PC-9 (cell line): ENCODE measurements around the gene ULK1. TPM values are rescaled to one million over a fixed set of nuclear protein-coding genes. Genes with fewer than 3 reads are reported as not detected.

Experiments
- BruUV-seq: library from RNA; stranded (reverse); fragments of 400-500 nt; replicated peaks from 2 replicates; lab custom pipeline; 2021; lab: Mats Ljungman, UMichigan
- CTCF ChIA-PET: fragments of 300-600 bp; sonication (Branson Sonifier 250); formaldehyde crosslinking; loops from one replicate; lab custom pipeline; 2022; ENCODE audit warnings: antibody characterized with exemption; lab: Charles Lee
- POLR2A ChIA-PET: fragments of 300-600 bp; sonication (Branson Sonifier 250); formaldehyde crosslinking; loops from one replicate; lab custom pipeline; 2022; ENCODE audit warnings: antibody characterized with exemption; ENCODE audit not compliant: unreplicated experiment; lab: Charles Lee
- DNase-seq, 2 experiments: peaks; one replicate each; pipeline versions ENCODE4 v3.0.0 to v3.0.0-alpha.2; 2015 to 2022; ENCODE audit warnings: mixed read lengths in 1 of 2
- H2AFZ ChIP-seq: fragments of 200-600 bp; sonication (generic); 2 replicates; pipeline ENCODE4 v1.8.1; 2017; ENCODE audit warnings: antibody characterized with exemption
- H3F3A ChIP-seq: fragments of 200-600 bp; sonication (generic); 2 replicates; pipeline ENCODE4 v1.8.1; 2017; ENCODE audit warnings: antibody characterized with exemption, mild to moderate bottlenecking, low read depth; ENCODE audit not compliant: insufficient read depth
- H3K27ac ChIP-seq: fragments of 200-600 bp; sonication (generic); 2 replicates; pipeline ENCODE4 v1.6.1; 2016; ENCODE audit warnings: mixed run types
- H3K27me3 ChIP-seq: fragments of 200-600 bp; sonication (generic); 2 replicates; pipeline ENCODE4 v1.6.1; 2016; ENCODE audit warnings: low read depth, mixed run types; ENCODE audit not compliant: insufficient read depth
- H3K36me3 ChIP-seq: fragments of 200-600 bp; sonication (generic); 2 replicates; pipeline ENCODE4 v1.6.1; 2016; ENCODE audit warnings: low read depth, mixed run types
- H3K4me1 ChIP-seq: fragments of 200-600 bp; sonication (generic); replicated peaks from 2 replicates; pipeline ENCODE4 v1.6.1; 2016; ENCODE audit warnings: mixed run types; ENCODE audit not compliant: insufficient read depth
- H3K4me2 ChIP-seq: fragments of 200-600 bp; sonication (generic); 2 replicates; pipeline ENCODE4 v1.6.1; 2017; ENCODE audit warnings: mixed run types
- H3K4me3 ChIP-seq: fragments of 200-600 bp; sonication (generic); 2 replicates; pipeline ENCODE4 v1.6.1; 2016; ENCODE audit warnings: mixed run types
- H3K79me2 ChIP-seq: fragments of 200-600 bp; sonication (generic); 2 replicates; pipeline ENCODE4 v1.6.1; 2017; ENCODE audit warnings: low read depth, mixed run types
- H3K9me2 ChIP-seq: fragments of 200-600 bp; sonication (generic); 2 replicates; pipeline ENCODE4 v1.8.1; 2017; ENCODE audit warnings: mild to moderate bottlenecking; ENCODE audit not compliant: insufficient read depth
- H3K9me3 ChIP-seq: fragments of 200-600 bp; sonication (generic); 2 replicates; pipeline ENCODE4 v1.8.1; 2016; ENCODE audit warnings: low read depth; ENCODE audit not compliant: insufficient read depth
- H4K20me1 ChIP-seq: fragments of 200-600 bp; sonication (generic); 2 replicates; pipeline ENCODE4 v1.8.1; 2017; ENCODE audit not compliant: insufficient read depth
- EZH2 ChIP-seq: fragments of 200-600 bp; sonication (generic); IDR thresholded peaks from 2 replicates; pipeline ENCODE4 v1.8.0; 2017; ENCODE audit warnings: antibody characterized with exemption, low read depth
- intact Hi-C: fragments of 100-400 bp; cut with micrococcal nuclease; formaldehyde crosslinking; loops from one replicate; pipeline ENCODE4 v1.10.0; 2022; ENCODE audit not compliant: unreplicated experiment
- total RNA-seq: library from RNA; stranded (reverse); gene quantifications from 2 replicates; pipeline ENCODE4 v1.2.3, GENCODE V29; 2021
- TF ChIP-seq, protein P1 (sequence below): fragments of 200-600 bp; sonication (generic); conservative IDR thresholded peaks from 2 replicates; pipeline ENCODE4 v1.6.1; 2017; ENCODE audit warnings: mixed run types, antibody characterized with exemption, mild to moderate bottlenecking, moderate library complexity

ULK1 gene
- total RNA-seq, 1 experiment from 2014 or later: 70.5 TPM

DNA sequence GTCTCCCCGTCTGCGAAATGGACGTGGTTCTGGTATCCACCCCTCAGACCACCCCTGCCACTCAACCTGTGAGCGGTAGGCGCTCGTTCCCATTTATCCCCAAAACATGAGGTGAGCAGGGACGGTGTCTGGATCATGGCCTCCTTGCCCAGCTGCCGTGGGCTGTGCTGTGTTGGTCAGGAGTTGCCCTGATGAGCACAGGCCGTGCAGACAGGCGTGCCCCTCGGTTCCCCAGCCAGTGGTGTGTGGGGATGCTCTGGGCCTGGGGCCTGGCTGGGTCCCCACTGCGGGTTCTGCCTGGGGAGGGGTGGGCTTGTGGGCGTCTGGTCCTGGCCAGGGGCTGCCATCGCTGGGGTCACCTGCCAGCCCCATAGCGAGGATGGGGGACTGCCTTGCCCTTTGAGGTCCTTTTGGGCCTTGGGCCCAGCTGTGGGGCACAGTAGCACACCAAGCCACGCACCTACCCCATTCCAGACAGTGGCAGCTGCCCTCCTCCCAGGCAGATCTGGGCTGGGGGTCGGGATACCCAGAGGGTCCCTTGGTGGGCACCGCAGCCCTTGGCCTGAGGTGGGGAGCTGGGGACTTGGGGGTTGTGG, 23.4 kb downstream of the ULK1 start:
- H3K4me1 ChIP-seq: no peaks in the 10 kb centered on the region
- no peaks in the 10 kb centered on the region for H3K79me2 ChIP-seq
- ChIA-PET CTCF (no interaction called here), POLR2A (no interaction called here)
- H2AFZ ChIP-seq: no peak overlapping the region
- DNase-seq: no peak
- H3K4me3 ChIP-seq: no peak overlapping the region
- BruUV-seq: no TSS peak
- no peaks in the 10 kb centered on the region for H3K27me3 ChIP-seq
- H3K9me2 ChIP-seq: no peaks in the 10 kb centered on the region
- no peak for TF ChIP-seq EZH2
- TF ChIP-seq, protein P1, sequence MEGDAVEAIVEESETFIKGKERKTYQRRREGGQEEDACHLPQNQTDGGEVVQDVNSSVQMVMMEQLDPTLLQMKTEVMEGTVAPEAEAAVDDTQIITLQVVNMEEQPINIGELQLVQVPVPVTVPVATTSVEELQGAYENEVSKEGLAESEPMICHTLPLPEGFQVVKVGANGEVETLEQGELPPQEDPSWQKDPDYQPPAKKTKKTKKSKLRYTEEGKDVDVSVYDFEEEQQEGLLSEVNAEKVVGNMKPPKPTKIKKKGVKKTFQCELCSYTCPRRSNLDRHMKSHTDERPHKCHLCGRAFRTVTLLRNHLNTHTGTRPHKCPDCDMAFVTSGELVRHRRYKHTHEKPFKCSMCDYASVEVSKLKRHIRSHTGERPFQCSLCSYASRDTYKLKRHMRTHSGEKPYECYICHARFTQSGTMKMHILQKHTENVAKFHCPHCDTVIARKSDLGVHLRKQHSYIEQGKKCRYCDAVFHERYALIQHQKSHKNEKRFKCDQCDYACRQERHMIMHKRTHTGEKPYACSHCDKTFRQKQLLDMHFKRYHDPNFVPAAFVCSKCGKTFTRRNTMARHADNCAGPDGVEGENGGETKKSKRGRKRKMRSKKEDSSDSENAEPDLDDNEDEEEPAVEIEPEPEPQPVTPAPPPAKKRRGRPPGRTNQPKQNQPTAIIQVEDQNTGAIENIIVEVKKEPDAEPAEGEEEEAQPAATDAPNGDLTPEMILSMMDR: no peak
- no peak overlapping the region for H3K27ac ChIP-seq
- H4K20me1 ChIP-seq: peaks cover 8% of the 10 kb centered on the region; the same call in 1 of the 2 replicates
- no peaks in the 10 kb centered on the region for H3F3A ChIP-seq
- no peak overlapping the region for H3K4me2 ChIP-seq
- intact Hi-C loops: no loop called here
- no peaks in the 10 kb centered on the region for H3K9me3 ChIP-seq
- H3K36me3 ChIP-seq: peaks cover 7% of the 10 kb centered on the region; the same call in 1 of the 2 replicates

DNA sequence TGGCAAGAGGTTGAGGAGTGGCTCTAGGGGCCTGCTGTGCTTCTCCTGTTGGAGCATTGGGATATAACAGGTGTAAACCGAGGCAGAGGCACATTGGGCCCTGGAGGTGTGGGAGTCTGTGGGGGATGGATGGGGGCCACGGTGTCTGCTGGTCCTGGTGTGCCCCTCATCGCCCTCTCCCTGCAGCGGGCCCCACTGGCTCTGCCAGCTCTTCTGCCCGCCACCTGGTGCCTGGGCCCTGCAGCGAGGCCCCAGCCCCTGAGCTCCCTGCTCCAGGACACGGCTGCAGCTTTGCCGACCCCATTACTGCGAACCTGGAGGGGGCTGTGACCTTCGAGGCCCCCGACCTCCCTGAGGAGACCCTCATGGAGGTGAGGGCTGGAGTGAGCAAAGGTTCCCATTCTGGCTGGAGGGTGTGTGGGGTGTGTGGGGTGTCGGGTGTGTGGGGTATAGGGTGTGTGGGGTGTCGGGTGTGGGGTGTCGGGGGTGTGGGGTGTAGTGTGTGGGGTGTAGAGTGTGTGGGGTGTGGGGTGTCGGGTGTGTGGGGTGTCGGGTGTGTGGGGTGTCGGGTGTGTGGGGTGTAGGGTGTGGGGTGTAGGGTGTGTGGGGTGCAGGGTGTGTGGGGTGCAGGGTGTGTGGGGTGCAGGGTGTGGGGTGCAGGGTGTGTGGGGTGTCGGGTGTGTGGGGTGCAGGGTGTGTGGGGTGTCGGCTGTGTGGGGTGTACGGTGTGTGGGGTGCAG, 24.1 kb downstream of the ULK1 start:
- CTCF ChIA-PET: no interaction called here
- no TSS peak for BruUV-seq
- POLR2A ChIA-PET: no interaction called here

DNA sequence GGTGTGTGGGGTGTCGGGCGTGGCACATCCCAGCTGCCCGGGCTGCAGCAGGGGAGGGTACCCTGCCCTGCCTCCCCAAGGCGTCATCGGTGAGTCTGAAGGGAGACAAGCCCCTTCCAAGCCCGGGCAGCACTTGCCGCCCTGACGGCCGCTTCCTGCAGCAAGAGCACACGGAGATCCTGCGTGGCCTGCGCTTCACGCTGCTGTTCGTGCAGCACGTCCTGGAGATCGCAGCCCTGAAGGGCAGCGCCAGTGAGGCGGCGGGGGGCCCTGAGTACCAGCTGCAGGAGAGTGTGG, 24.6 kb downstream of the ULK1 start:
- no peak overlapping the region for H3K4me3 ChIP-seq
- H3K4me1 ChIP-seq: no peaks in the 10 kb centered on the region
- H3K9me2 ChIP-seq: no peaks in the 10 kb centered on the region
- H3K9me3 ChIP-seq: no peaks in the 10 kb centered on the region
- ChIA-PET CTCF (no interaction called here), POLR2A (no interaction called here)
- peaks cover 8% of the 10 kb centered on the region; the same call in 1 of the 2 replicates for H4K20me1 ChIP-seq
- no peak for DNase-seq
- no peak for TF ChIP-seq EZH2
- intact Hi-C loops: no loop called here
- H3K79me2 ChIP-seq: no peaks in the 10 kb centered on the region
- no peak overlapping the region for H2AFZ ChIP-seq
- no peak overlapping the region for H3K4me2 ChIP-seq
- no peaks in the 10 kb centered on the region for H3K27me3 ChIP-seq
- BruUV-seq: no TSS peak
- peaks cover 4% of the 10 kb centered on the region; the same call in 1 of the 2 replicates for H3F3A ChIP-seq
- peaks cover 7% of the 10 kb centered on the region; the same call in 1 of the 2 replicates for H3K36me3 ChIP-seq
- H3K27ac ChIP-seq: no peak overlapping the region

More for the DNA sequence above, 24.1 kb downstream of the ULK1 start:
- Histone ChIP-seq H3K4me3 (no peak overlapping the region), H2AFZ (no peak overlapping the region), H3K36me3 (peaks cover 7% of the 10 kb centered on the region; the same call in 1 of the 2 replicates), H3K79me2 (no peaks in the 10 kb centered on the region), H3K9me2 (no peaks in the 10 kb centered on the region), H3K4me1 (no peaks in the 10 kb centered on the region), H3K4me2 (no peak overlapping the region), H3K27me3 (no peaks in the 10 kb centered on the region), H3K9me3 (no peaks in the 10 kb centered on the region), H3K27ac (no peak overlapping the region), H3F3A (no peaks in the 10 kb centered on the region), H4K20me1 (peaks cover 8% of the 10 kb centered on the region; the same call in 1 of the 2 replicates)
- intact Hi-C loops: no loop called here
- no peak for TF ChIP-seq EZH2
- TF ChIP-seq, protein P1: no peak
- DNase-seq: no peak
